D721Med (cell line): Measurements from ENCODE around the gene ZNF750.

Experiments
- DNase-seq: peaks from one replicate; pipeline ENCODE4 v3.0.0; 2011; ENCODE audit warnings: low spot score; ENCODE audit not compliant: insufficient read length
- FAIRE-seq: peaks from 2 replicates; lab custom pipeline; 2011; peaks lifted over from hg19 to GRCh38; lab: Jason Lieb, UNC
- CTCF ChIP-seq: IDR thresholded peaks from 2 replicates; pipeline ENCODE4 v1.5.1; 2012; ENCODE audit warnings: mild to moderate bottlenecking, control low read depth; ENCODE audit not compliant: insufficient read depth; ENCODE audit errors: missing control alignments

The ZNF750 gene

DNA sequence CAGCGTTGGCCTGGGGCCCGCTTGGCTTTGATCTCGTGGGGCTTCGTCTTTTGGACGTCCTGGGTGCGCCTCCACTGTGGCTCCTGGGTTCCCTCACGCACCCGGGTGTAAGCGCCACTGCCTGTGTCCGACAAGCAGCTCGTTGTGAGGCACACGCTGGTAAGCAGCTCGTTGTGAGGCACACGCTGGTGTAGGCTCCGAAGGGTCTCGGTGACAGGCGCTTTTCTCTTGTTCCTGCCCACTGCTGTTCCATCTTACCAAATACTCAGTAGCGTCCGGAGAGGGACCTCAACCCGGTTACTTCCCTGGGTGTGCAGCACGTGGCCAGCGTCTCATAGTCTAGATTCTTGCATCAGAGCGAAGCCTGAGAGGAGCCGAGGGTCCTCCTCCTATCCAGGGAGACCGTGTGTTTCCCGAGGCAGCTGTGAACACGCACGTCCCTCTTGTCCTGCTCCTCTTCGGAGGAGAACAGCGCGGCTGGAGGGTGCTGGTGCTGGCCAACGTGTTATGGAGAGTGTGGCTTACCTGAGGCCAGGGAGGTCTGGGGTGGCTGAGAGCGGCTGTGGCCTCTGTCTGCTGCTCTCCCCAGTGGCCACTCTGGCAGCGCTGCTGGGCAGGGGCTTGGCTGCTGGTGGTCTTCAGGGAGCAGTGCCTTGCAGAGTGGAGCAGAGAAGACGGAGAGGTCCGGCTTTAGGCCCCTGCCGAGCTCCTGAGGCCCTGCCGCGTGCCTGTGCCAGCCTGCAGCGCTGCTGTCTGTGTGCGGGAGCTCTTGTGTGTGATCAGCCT is 32.1 kb upstream of the ZNF750 start:
- TF ChIP-seq CTCF = no peak
- DNase-seq (no peak), FAIRE-seq (no peak)

- no peak for TF ChIP-seq CTCF
- no peak for DNase-seq
- FAIRE-seq = no peak
Measured at GRCh38 chr17:82871056-82871775, 31.4 kb upstream of the ZNF750 start.

- no peak for FAIRE-seq
- DNase-seq = no peak
Measured at GRCh38 chr17:82870541-82870940, 30.7 kb upstream of the ZNF750 start.

GRCh38 chr17:82870091-82870491 is 30.3 kb upstream of the ZNF750 start:
- no peak for TF ChIP-seq CTCF
- DNase-seq (no peak), FAIRE-seq (no peak)

More at GRCh38 chr17:82870541-82870940, 30.7 kb upstream of the ZNF750 start:
- TF ChIP-seq CTCF = no peak

DNA sequence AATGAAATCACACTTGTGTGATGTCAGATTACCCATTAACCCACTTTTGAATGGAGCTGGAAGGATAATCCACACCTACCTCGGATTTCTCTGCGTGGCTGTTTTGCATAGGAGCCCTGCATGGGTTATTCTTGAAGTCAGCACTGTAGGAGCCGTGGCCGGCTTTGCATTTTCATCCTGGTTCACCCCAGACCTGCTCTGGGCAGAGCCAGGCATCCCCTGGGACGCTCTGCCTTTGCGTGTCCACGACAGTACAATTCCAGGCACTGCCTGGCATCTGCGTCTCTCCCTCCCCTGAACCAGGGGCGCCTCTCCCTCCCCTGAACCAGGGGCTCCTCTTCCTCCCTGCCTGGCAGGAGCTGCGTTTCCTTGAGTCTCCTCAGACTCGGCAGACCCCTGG is 29.7 kb upstream of the ZNF750 start:
- no peak for FAIRE-seq

GRCh38 chr17:82868715-82869131 is 28.9 kb upstream of the ZNF750 start:
- DNase-seq (no peak), FAIRE-seq (no peak)
- TF ChIP-seq CTCF = no peak

More for the DNA sequence above, 29.7 kb upstream of the ZNF750 start:
- TF ChIP-seq CTCF = no peak
- DNase-seq = no peak
